ENCODE data around the gene EID2. TPM values are rescaled to one million over a fixed set of nuclear protein-coding genes. Genes with fewer than 3 reads are reported as not detected.

Gene EID2
- total and polyA plus RNA-seq, 2 of the 4 experiments (the other 2 are of a cell fraction), result 5.7 to 9.8 TPM

GRCh38 chr19:39546599-39546998, 6.6 kb upstream of the EID2 start:
- no TSS peak for BruUV-seq (replicated peaks)
- Histone ChIP-seq H2BK20ac (ENCODE audit: low read depth, low read length) (no peak overlapping the region), H4K5ac (ENCODE audit: low read depth, low read length) (no peak overlapping the region), H3K27ac (ENCODE audit: insufficient read depth, low read length) (no peak overlapping the region), H4K8ac (ENCODE audit: low read depth in 2 of 2, low read length in 2 of 2) (no peak overlapping the region), H2AFZ (replicated peaks; ENCODE audit: low read length, poor library complexity) (no peak overlapping the region), H3K14ac (replicated peaks; ENCODE audit: low read depth, low read length) (no peak overlapping the region), H3K9me1 (ENCODE audit: insufficient read depth, low read length) (no peaks in the 10 kb centered on the region), H2BK5ac (ENCODE audit: low read depth, low read length, poor library complexity, severe bottlenecking) (no peak overlapping the region), H2AK5ac (ENCODE audit: low read depth, low read length) (no peak overlapping the region), H3K9me3 (ENCODE audit: control insufficient read depth, insufficient read depth, low read length) (no peaks in the 10 kb centered on the region), H3K79me1 (ENCODE audit: low read depth in 1 of 2, low read length in 2 of 2) (no peaks in the 10 kb centered on the region), H3K4me3 (ENCODE audit: insufficient read depth, low read depth, low read length) (no peak overlapping the region), H2AK9ac (replicated peaks; ENCODE audit: low read depth, low read length, poor library complexity) (no peak overlapping the region), H3K4ac (ENCODE audit: low read depth, low read length) (no peak overlapping the region), H2BK15ac (ENCODE audit: low read depth, low read length) (no peak overlapping the region), H3K27me3 (ENCODE audit: control insufficient read depth, insufficient read depth, low read length) (peaks cover 6% of the 10 kb centered on the region), H3K23ac (ENCODE audit: low read depth, low read length) (no peak overlapping the region), H4K20me1 (ENCODE audit: insufficient read depth, low read length) (no peaks in the 10 kb centered on the region), H3K56ac (ENCODE audit: extremely low read depth, insufficient read depth, low read length) (no peak overlapping the region), H2BK120ac (ENCODE audit: low read depth, low read length) (no peak overlapping the region), H3K4me2 (ENCODE audit: low read depth, low read length) (no peak overlapping the region), H3K9ac (ENCODE audit: low read depth, low read length) (no peak overlapping the region), H3K18ac (ENCODE audit: low read depth, low read length) (no peak overlapping the region), H3K36me3 (ENCODE audit: control insufficient read depth, insufficient read depth, low read length) (no peaks in the 10 kb centered on the region), H3K4me1 (ENCODE audit: control insufficient read depth, insufficient read depth, low read length) (no peaks in the 10 kb centered on the region), H4K91ac (ENCODE audit: insufficient read depth, low read depth, low read length) (no peak overlapping the region)
- dilution Hi-C loops (cut with HindIII; ENCODE audit: low sequenced_read_pairs, unreplicated experiment), result no loop called here
- ChIA-PET POLR2A (ENCODE audit: unreplicated experiment) (no interaction called here), CTCF (no interaction called here)
- no peak for ATAC-seq (ENCODE audit: low read depth)
- intact Hi-C loops (cut with micrococcal nuclease), result no loop called here
- in situ Hi-C loops (cut with MboI; ENCODE audit: low sequenced_read_pairs), result loop anchor here (10.0 kb wide), 1 partner anchor 298 kb away; the partner anchor contains the start of gene FBL
- TF ChIP-seq MAZ (IDR thresholded peaks at IDR 0.05; ENCODE audit: borderline replicate concordance, low read depth, low read length) (no peak), FOS (IDR thresholded peaks at IDR 0.05; ENCODE audit: low read depth, low read length) (no peak), NFE2L2 (IDR thresholded peaks at IDR 0.05; ENCODE audit: low read depth, low read length) (no peak), CEBPB (IDR thresholded peaks at IDR 0.05; ENCODE audit: low read depth, low read length) (no peak), CHD1 (IDR thresholded peaks at IDR 0.05; ENCODE audit: low read depth, low read length) (no peak), RAD21 (IDR thresholded peaks at IDR 0.05; ENCODE audit: low read length) (no peak), MXI1 (IDR thresholded peaks at IDR 0.05; ENCODE audit: borderline replicate concordance, low read depth, low read length) (no peak), ELK1 (IDR thresholded peaks at IDR 0.05; ENCODE audit: borderline replicate concordance, low read depth, low read length) (no peak), BHLHE40 (IDR thresholded peaks at IDR 0.05; ENCODE audit: low read depth, low read length) (no peak), RCOR1 (IDR thresholded peaks at IDR 0.05; ENCODE audit: insufficient replicate concordance, low read length) (no peak), USF2 (IDR thresholded peaks at IDR 0.05; ENCODE audit: low read depth, low read length) (no peak), RFX5 (IDR thresholded peaks at IDR 0.05; ENCODE audit: low read depth, low read length) (no peak), MAFK (IDR thresholded peaks at IDR 0.05; ENCODE audit: low read depth, low read length) (no peak), POLR2A (IDR thresholded peaks at IDR 0.05; ENCODE audit: low read depth, low read length) (no peak), SMC3 (IDR thresholded peaks at IDR 0.05; ENCODE audit: low read depth, low read length) (no peak), CTCF (conservative IDR thresholded peaks at IDR 0.05; ENCODE audit: low read depth, low read length) (no peak)
- 37% methylated on average over 5 of the region's 8 CpGs; no CpG with 5 or more reads in 1 of the 2 experiments for whole genome bisulfite sequencing, 2 experiments (ENCODE audit: extremely low coverage in 2 of 2, insufficient read length in 1 of 2)
- no peak for DNase-seq

Data from IMR-90 (cell line).